Neural cell (in vitro differentiated cells): ENCODE data around the gene TMEM126B. TPM values are rescaled to one million over a fixed set of nuclear protein-coding genes. Genes with fewer than 3 reads are reported as not detected.

ENCODE experiments used
- H2AFZ ChIP-seq: fragments of 200-600, 300-800 bp; sonication (generic), shearing (Covaris generic); 2 replicates; pipeline ENCODE4 v1.6.0; 2014; ENCODE audit warnings: low read depth, mild to moderate bottlenecking, antibody characterized with exemption, low read length, moderate library complexity
- H3F3A ChIP-seq: fragments of 200-600 bp; shearing (Covaris generic); 2 replicates; pipeline ENCODE4 v1.6.1; 2016; ENCODE audit warnings: mild to moderate bottlenecking, moderate library complexity, mixed read lengths, antibody characterized with exemption, low read length; ENCODE audit not compliant: insufficient read depth, poor library complexity, severe bottlenecking
- H3K27ac ChIP-seq: fragments of 200-600, 300-800 bp; sonication (generic), shearing (Covaris generic); 2 replicates; pipeline ENCODE4 v1.5.1; 2014; ENCODE audit warnings: mild to moderate bottlenecking, low read length, moderate library complexity
- H3K27me3 ChIP-seq: fragments of 300-800, 200-600 bp; sonication (generic), shearing (Covaris generic); 2 replicates; pipeline ENCODE4 v1.6.0; 2014; ENCODE audit warnings: mild to moderate bottlenecking, low read depth, low read length, moderate library complexity; ENCODE audit not compliant: insufficient read depth
- H3K36me3 ChIP-seq: fragments of 300-800, 200-600 bp; sonication (generic), shearing (Covaris generic); 2 replicates; pipeline ENCODE4 v1.5.1; 2014; ENCODE audit warnings: mild to moderate bottlenecking, antibody characterized with exemption, low read length, moderate library complexity; ENCODE audit not compliant: insufficient read depth
- H3K4me2 ChIP-seq: fragments of 300-800, 200-600 bp; sonication (generic), shearing (Covaris generic); 2 replicates; pipeline ENCODE4 v1.6.0; 2014; ENCODE audit warnings: mild to moderate bottlenecking, low read length
- H3K4me3 ChIP-seq: fragments of 300-800, 200-600 bp; sonication (generic), shearing (Covaris generic); 2 replicates; pipeline ENCODE4 v1.5.1; 2014; ENCODE audit warnings: mild to moderate bottlenecking, low read length, moderate library complexity
- H3K79me2 ChIP-seq: fragments of 200-600 bp; shearing (Covaris generic); replicated peaks from 2 replicates; pipeline ENCODE4 v1.6.0; 2014; ENCODE audit warnings: mild to moderate bottlenecking, low read length, moderate library complexity; ENCODE audit not compliant: insufficient read depth
- H3K9ac ChIP-seq: fragments of 300-800, 200-600 bp; sonication (generic), shearing (Covaris generic); 2 replicates; pipeline ENCODE4 v1.6.1; 2016; ENCODE audit warnings: mild to moderate bottlenecking, low read length, mixed read lengths
- H3K9me2 ChIP-seq: fragments of 200-600 bp; shearing (Covaris generic); 2 replicates; pipeline ENCODE4 v1.6.1; 2016; ENCODE audit warnings: mild to moderate bottlenecking, low read length, mixed read lengths; ENCODE audit not compliant: insufficient read depth
- H3K9me3 ChIP-seq: fragments of 200-600, 300-800 bp; sonication (generic), shearing (Covaris generic); 2 replicates; pipeline ENCODE4 v1.6.1; 2016; ENCODE audit warnings: mild to moderate bottlenecking, mixed run types, low read length, moderate library complexity, mixed read lengths
- H4K20me1 ChIP-seq: fragments of 200-600 bp; shearing (Covaris generic); 2 replicates; pipeline ENCODE4 v1.6.1; 2016; ENCODE audit warnings: mild to moderate bottlenecking, mixed run types; ENCODE audit not compliant: insufficient read depth
- CTCF ChIP-seq: fragments of 450-650 bp; IDR thresholded peaks from 2 replicates; pipeline ENCODE4 v1.5.1; 2014; ENCODE audit warnings: antibody characterized with exemption, mild to moderate bottlenecking, moderate library complexity; ENCODE audit not compliant: poor library complexity, severe bottlenecking
- EP300 ChIP-seq: fragments of 450-650 bp; conservative IDR thresholded peaks from 2 replicates; pipeline ENCODE4 v1.6.1; 2014; ENCODE audit warnings: antibody characterized with exemption, mild to moderate bottlenecking, moderate library complexity; ENCODE audit not compliant: poor library complexity, severe bottlenecking
- EZH2 ChIP-seq: fragments of 200-600, 300-800 bp; shearing (Covaris generic), sonication (generic); IDR thresholded peaks from 2 replicates; pipeline ENCODE4 v1.6.1; 2014; ENCODE audit warnings: antibody characterized with exemption, low read length, borderline replicate concordance, mild to moderate bottlenecking; ENCODE audit not compliant: insufficient read depth, poor library complexity, severe bottlenecking
- MXI1 ChIP-seq: fragments of 450-650 bp; conservative IDR thresholded peaks from 2 replicates; pipeline ENCODE4 v1.6.1; 2014; ENCODE audit warnings: antibody characterized with exemption, mild to moderate bottlenecking; ENCODE audit not compliant: poor library complexity, severe bottlenecking
- POLR2AphosphoS5 ChIP-seq: IDR thresholded peaks from 2 replicates; pipeline ENCODE4 v1.6.1; 2012
- RAD21 ChIP-seq: fragments of 450-650 bp; conservative IDR thresholded peaks from 2 replicates; pipeline ENCODE4 v1.6.1; 2014; ENCODE audit warnings: antibody characterized with exemption, mild to moderate bottlenecking, moderate library complexity
- REST ChIP-seq: IDR thresholded peaks from 2 replicates; pipeline ENCODE4 v1.6.1; 2012; ENCODE audit warnings: borderline replicate concordance
- SMC3 ChIP-seq: fragments of 450-650 bp; conservative IDR thresholded peaks from 2 replicates; pipeline ENCODE4 v1.6.1; 2014; ENCODE audit warnings: antibody characterized with exemption, mild to moderate bottlenecking, moderate library complexity; ENCODE audit not compliant: poor library complexity
- TAF1 ChIP-seq: IDR thresholded peaks from 2 replicates; pipeline ENCODE4 v1.6.1; 2012; ENCODE audit warnings: low read depth
- polyA plus RNA-seq: library from polyadenylated mRNA; depleted of rRNA; stranded (reverse); fragments of >200 nt; gene quantifications from 2 replicates; pipeline ENCODE4 v1.2.3, GENCODE V29; 2014

The TMEM126B gene
- polyA plus RNA-seq, 1 donor from 2014 or later = 111 TPM

GRCh38 chr11:85619499-85619898, 8.9 kb upstream of the TMEM126B start:
- Histone ChIP-seq H3K27me3 (no peaks in the 10 kb centered on the region), H3K4me2 (no peak overlapping the region), H3K27ac (no peak overlapping the region), H3K36me3 (no peaks in the 10 kb centered on the region), H3K9ac (no peak overlapping the region), H3K79me2 (no peaks in the 10 kb centered on the region), H3F3A (no peaks in the 10 kb centered on the region), H3K9me2 (no peaks in the 10 kb centered on the region), H2AFZ (no peak overlapping the region), H3K9me3 (no peaks in the 10 kb centered on the region), H3K4me3 (no peak overlapping the region), H4K20me1 (no peaks in the 10 kb centered on the region)
- TF ChIP-seq RAD21 (no peak), EZH2 (no peak)

DNA sequence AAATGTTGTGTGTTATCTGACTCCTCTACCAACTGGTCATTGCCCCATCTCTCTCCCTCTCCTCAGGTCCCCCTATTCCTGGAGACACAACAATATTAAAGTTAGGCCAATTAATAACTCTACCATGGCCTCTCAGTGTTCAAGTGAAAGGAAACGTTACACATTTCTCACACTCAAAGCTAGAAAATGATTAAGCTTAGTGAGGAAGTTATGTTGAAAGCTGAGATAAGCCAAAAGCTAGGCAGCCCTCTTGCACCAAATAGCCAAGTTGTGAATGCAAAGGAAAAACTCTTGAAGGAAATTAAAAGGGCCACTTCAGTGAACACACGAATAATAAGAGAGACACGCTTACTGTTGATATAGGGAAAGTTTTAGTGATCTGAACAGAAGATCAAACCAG, 8.1 kb upstream of the TMEM126B start:
- H3K27ac ChIP-seq = no peak overlapping the region
- H3K79me2 ChIP-seq = no peaks in the 10 kb centered on the region
- H3K4me2 ChIP-seq = no peak overlapping the region
- no peaks in the 10 kb centered on the region for H3F3A ChIP-seq
- no peak overlapping the region for H3K4me3 ChIP-seq
- no peak for TF ChIP-seq POLR2AphosphoS5
- TF ChIP-seq RAD21 = no peak
- TF ChIP-seq TAF1 = no peak
- TF ChIP-seq CTCF = no peak
- no peak for TF ChIP-seq EZH2
- TF ChIP-seq SMC3 = no peak
- no peak for TF ChIP-seq MXI1
- TF ChIP-seq REST = no peak
- TF ChIP-seq EP300 = no peak
- no peaks in the 10 kb centered on the region for H4K20me1 ChIP-seq
- H3K36me3 ChIP-seq = no peaks in the 10 kb centered on the region
- no peak overlapping the region for H2AFZ ChIP-seq
- H3K9me2 ChIP-seq = no peaks in the 10 kb centered on the region
- no peaks in the 10 kb centered on the region for H3K27me3 ChIP-seq
- H3K9me3 ChIP-seq = no peaks in the 10 kb centered on the region
- no peak overlapping the region for H3K9ac ChIP-seq

GRCh38 chr11:85626496-85626895, 1.9 kb upstream of the TMEM126B start:
- TF ChIP-seq RAD21 (no peak), POLR2AphosphoS5 (no peak), REST (no peak), TAF1 (no peak), EZH2 (no peak), SMC3 (no peak), CTCF (no peak), MXI1 (no peak), EP300 (no peak)
- H2AFZ ChIP-seq = no peak overlapping the region
- no peak overlapping the region for H3K27ac ChIP-seq
- peak overlapping the region; percentile 83 for H3K4me2 ChIP-seq
- H3K9me2 ChIP-seq = no peaks in the 10 kb centered on the region
- no peaks in the 10 kb centered on the region for H3K9me3 ChIP-seq
- H3K79me2 ChIP-seq = peaks cover 14% of the 10 kb centered on the region
- H3K4me3 ChIP-seq = peak overlapping the region; percentile 75
- H3K27me3 ChIP-seq = no peaks in the 10 kb centered on the region
- H4K20me1 ChIP-seq = no peaks in the 10 kb centered on the region
- H3F3A ChIP-seq = peaks cover 5% of the 10 kb centered on the region
- no peaks in the 10 kb centered on the region for H3K36me3 ChIP-seq
- H3K9ac ChIP-seq = no peak overlapping the region
